Endometrium (tissue), 2 donors: ENCODE data around the gene SLFN12L.
"Not testable (repeated sequence)": the region's sequence is repeated elsewhere in the genome, so short reads cannot be mapped to it uniquely, and the experiment has no call there.

Experiments
- FAIRE-seq: peaks from 2 replicates; lab custom pipeline; 2012; peaks lifted over from hg19 to GRCh38; lab: Jason Lieb, UNC
- donor health status: control.
- donor health status: control.

The SLFN12L gene

DNA sequence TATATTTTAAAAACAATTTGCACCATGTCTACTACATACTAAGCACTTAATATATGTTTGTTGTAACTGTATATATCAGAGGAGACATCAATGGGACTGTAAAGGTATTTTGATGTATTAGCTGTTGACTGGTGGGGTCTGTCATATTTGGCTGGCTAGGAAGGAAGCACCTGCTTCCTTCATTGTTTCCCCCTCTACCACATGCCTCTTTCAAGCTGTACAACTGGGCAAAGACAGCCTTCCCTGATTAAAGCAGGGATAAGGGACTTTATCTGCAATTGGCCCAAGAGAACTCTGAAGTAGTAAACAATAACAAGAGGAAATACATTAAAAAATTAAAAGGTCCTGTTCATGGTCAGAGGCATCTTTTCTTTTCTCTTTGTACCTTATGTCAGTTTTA, 5.5 kb upstream of the SLFN12L start:
- FAIRE-seq, result no peak

DNA sequence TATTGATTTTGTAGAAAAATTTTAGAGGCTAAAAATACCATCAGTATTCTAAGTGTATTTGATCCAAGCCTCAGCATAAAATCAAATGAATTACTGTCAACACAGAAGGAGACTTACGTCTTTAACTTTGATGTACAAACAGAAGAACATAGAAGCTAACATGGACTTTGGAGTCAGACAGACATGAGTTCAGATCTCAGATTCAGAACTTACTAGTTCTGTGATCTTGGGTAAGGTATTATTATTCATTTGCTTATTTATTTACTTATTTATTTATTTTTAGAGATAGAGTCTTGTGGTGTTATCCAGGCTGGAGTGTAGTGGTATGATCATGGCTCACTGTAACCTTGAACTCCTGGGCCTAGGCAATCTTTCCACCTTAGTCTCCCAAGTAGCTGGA, 4.0 kb upstream of the SLFN12L start:
- no peak for FAIRE-seq

- FAIRE-seq, result no peak
These were observed 3.3 kb upstream of the SLFN12L start for GRCh38 chr17:35540589-35541404.

- no peak for FAIRE-seq
These were observed 2.2 kb upstream of the SLFN12L start for GRCh38 chr17:35539659-35540026.

GRCh38 chr17:35536664-35537171, 760 bp downstream of the SLFN12L start:
- FAIRE-seq, result no peak

DNA sequence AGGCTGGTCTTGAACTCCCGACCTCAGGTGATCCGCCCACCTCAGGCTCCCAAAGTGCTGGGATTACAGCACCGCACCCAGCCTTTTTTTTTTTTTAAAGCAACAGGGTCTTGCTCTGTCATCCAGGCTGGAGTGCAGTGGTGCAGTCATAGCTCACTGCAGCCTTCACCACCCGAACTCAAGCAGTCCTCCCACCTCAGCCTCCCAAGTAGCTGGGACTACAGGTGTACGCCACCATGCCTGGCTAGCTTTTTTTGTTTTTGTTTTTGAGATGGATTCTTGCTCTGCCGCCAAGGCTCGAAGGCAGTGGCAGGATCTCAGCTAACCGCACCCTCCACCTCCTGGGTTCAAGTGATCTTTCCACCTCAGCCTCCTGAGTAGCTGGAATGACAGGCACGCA, 2.1 kb downstream of the SLFN12L start:
- FAIRE-seq, result not testable (repeated sequence)

GRCh38 chr17:35534576-35535093, 2.8 kb downstream of the SLFN12L start:
- no peak for FAIRE-seq

- no peak for FAIRE-seq
These were observed 6.3 kb downstream of the SLFN12L start for GRCh38 chr17:35531160-35531559.

GRCh38 chr17:35529866-35530265, 7.6 kb downstream of the SLFN12L start:
- FAIRE-seq, result no peak

GRCh38 chr17:35529326-35529725, 8.2 kb downstream of the SLFN12L start:
- FAIRE-seq, result not testable (repeated sequence)

DNA sequence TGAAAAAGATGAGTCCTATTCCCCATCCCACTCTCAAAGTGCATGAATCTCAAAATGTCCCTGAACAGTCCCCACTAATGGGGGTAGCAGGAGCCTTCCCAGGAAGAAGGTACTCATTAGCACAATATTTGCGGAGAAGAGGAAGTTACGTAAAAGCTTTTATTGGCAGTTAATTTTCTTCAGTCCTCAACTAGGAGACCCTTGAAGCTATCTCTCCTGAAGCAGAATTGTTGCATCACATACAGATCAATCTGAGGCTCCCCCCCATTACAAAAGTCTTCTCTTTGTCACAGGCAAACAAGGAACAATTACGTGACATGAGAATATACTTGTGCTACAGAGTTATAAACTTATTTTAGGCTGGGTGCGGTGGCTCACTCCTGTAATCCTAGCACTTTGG, 14.2 kb downstream of the SLFN12L start:
- FAIRE-seq, result no peak

DNA sequence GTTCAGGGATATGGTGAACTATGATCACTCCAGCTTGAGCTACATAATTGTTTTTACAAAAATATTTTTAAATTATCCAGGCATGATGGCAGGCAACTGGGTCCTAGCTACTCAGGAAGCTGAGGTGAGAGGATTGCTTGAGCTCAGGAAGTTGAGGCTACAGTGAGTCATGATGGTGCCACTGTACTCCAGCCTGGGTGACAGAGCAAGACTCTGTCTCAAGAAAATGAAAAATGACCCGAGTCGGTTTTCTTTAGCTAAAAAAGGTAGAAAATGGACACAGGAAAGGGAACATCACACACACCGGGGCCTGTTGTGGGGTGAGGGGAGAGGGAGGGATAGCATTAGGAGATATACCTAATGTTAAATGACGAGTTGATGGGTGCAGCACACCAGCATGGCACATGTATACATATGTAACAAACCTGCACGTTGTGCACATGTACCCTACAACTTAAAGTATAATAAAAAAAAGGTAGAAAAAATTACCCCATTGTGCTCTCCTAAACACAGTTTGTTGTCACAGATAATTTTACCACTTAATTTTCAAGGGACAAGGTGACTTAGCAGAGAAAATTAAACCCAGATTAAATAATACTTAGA, 15.7 kb downstream of the SLFN12L start:
- FAIRE-seq, result not testable (repeated sequence)

- no peak for FAIRE-seq
These were observed 16.3 kb downstream of the SLFN12L start for GRCh38 chr17:35521150-35521549.

DNA sequence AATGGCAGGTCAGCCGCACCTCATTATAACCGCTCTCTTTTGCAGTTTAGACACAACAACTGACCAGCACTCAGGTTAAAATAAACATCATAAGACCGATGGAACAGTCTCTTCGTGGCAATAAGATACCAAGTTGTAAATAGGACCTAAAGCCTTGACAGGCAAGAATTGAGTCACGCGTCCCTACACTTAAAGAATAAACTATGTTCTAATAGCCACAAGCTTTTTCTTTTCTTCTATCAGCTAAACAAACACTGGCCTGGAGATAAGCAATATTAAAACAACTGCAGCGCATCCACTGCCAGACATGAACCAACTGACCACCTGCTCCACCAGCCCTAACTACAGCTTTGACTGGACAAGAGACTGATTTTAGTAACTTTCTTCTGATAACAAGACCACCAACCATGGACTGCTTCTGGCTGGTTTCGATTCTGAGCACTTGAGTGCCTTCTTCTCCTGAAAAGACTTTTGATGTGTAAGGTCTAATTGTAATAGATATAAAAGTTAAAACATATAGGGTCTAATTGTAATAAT, 17.5 kb downstream of the SLFN12L start:
- no peak for FAIRE-seq

DNA sequence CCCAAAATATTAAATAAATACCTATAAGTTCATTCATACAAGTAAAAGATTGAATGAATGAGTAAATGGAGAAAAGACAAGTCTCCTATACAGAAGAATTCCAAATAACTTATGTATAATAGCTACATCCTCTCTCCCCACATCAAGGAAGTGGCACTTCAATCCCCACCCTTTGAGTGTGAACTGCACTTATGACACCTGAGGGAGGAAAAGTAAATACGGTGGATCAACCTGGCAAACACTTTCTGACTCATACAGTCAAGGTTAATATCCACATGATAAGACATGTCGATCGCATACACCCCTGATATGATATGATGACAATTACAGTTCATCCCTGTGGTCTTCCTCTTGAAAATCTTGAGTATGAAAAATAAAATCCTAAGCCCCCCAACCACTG, 18.0 kb downstream of the SLFN12L start:
- no peak for FAIRE-seq

- FAIRE-seq, result not testable (repeated sequence)
These were observed 19.0 kb downstream of the SLFN12L start for GRCh38 chr17:35518431-35518830.

DNA sequence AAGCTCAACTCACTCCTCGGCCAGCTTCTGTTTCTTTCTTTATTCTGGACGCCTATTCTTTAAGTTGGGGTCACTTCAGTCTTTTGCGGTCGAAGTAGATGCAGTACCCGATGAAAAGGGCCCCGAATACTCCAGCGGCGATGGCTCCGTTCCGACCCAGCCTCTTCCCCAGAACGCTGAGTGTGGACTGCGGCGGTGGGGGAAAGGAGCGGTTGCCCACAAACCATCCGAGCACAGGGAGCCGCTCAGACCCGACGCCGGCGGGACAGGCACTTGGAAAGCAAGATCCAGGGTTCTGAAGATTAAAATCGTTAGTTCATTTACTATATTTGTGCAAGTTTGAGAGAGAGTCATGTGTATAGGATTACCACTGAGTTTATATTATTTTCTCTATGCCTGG, 22.5 kb downstream of the SLFN12L start:
- FAIRE-seq, result no peak

GRCh38 chr17:35514564-35514963, 22.9 kb downstream of the SLFN12L start:
- FAIRE-seq, result no peak

DNA sequence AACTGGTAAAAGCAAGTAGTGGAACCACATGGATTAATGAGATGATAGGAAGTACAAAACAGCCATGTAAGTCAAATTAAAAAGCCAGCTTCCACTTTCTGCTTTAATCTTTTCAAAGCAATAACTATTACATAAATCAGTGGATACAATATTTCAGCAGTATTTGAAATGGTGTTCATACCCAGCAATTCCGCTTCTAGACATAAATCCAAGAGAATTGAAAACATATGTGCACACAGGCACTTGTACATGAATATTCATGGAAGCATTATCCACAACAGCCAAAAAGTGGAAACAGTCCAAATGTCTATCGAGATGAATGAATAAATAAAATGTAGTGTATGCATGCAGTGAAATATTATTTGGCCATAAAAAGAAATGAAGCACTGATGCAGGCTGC, 27.4 kb downstream of the SLFN12L start:
- no peak for FAIRE-seq

DNA sequence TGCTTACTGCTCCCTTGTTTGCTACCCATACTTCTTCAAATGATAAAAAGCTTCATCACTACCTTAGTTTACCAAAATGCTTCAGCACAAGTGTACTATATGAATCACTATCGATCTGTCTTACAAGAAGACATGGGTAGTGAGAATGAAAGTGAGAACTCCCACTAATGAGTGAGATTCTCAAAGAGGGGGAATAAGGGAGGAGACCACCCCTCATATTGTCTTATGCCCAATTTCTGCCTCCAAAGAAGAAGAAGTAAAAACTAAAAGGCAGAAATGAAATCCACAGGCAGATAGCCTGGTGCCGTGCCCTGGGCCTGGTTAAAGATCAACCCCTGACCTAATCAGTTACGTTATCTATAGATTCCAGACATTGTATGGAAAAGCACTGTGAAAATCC, 29.8 kb downstream of the SLFN12L start:
- not testable (repeated sequence) for FAIRE-seq

- FAIRE-seq, result no peak
These were observed 37.9 kb downstream of the SLFN12L start for GRCh38 chr17:35499548-35499947.

DNA sequence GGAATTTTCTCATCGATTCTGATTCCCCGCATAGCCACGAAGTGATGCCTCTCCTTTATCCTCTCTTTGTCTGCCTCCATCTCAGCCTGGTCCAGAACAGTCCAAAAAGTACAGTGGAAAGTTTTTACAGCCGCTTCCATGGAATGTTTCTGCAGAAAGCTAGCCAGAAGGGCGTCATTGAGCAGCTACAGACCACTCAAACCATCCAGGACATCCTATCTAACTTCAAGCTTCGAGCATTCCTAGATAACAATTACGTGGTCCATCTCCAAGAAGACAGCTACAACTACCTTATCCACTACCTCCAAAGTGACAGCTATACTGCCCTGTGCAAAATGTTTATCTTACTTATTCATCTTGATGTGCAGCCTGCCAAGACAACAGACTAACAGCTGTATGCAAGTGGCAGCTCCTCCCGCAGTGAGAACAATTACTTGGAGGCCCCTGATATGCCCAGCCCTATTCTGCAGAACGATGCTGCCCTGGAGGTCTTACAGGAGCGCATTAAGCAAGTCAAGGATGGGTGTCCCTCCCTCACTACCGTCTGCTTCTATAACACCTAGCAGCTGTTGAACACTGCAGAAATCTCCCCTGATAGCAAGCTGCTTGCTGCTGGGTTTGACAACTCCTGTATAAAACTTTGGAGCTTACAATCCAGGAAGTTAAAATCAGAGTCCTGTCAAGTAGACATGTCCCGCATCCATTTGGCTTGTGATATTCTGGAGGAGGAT, 38.9 kb downstream of the SLFN12L start:
- FAIRE-seq, result no peak
